SK-N-MC (cell line): Measurements from ENCODE around the gene KCNQ1.

Experiments
- EZH2 ChIP-seq: fragments of 200-600 bp; sonication (generic); IDR thresholded peaks from one replicate; pipeline ENCODE4 v1.6.1; 2017; ENCODE audit warnings: antibody characterized with exemption
- FOXP2 ChIP-seq: optimal IDR thresholded peaks from 2 replicates; pipeline ENCODE3; 2011; ENCODE audit warnings: mild to moderate bottlenecking, moderate library complexity; ENCODE audit not compliant: insufficient read depth; ENCODE audit errors: extremely low read length, control extremely low read depth
- POLR2AphosphoS5 ChIP-seq: IDR thresholded peaks from 2 replicates; pipeline ENCODE4 v1.6.1; 2012; ENCODE audit warnings: mild to moderate bottlenecking, low read depth, low read length, borderline replicate concordance

DNA sequence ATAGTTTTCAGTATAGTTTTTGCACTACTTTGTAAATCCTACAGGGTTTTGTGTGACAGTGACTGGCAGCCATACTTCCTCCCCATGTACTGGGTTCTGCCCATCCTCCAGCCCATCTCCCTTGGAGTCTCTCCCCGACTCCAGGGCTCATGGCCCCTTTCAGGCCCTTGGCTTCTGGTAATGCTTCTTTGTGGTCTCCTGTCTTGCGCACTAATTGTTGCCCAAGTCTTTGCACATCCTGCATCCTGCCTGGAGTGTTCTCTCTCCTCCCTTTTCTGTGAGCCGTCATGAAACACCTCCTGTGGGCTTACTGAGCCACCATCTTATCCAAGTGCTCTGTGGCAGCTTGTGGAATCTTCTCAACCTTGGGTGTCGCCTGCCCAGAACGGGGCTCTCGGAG, 266.4 kb downstream of the KCNQ1 start:
- TF ChIP-seq POLR2AphosphoS5 (no peak), EZH2 (no peak), FOXP2 (no peak)
